Stimulated activated CD4-positive, alpha-beta T cell treated with anti-CD3 and anti-CD28 coated beads, Interleukin-4, amount 100 ng/mL, for 4 hours (primary cell): ENCODE data around the gene CALCOCO1.
A peak's percentile ranks its signal among the peaks of the same experiment; 100 is the strongest.

Experiments
- DNase-seq, 2 experiments: peaks; one replicate each; pipeline ENCODE4 v3.0.0-alpha.2; 2020

Gene CALCOCO1

GRCh38 chr12:53752192-53752601 lies 24.9 kb upstream of the CALCOCO1 start:
- no peak for DNase-seq

- peak; percentile 31 to 40 for DNase-seq
These were observed 24.3 kb upstream of the CALCOCO1 start, which contains the start of gene CISTR for GRCh38 chr12:53751336-53752191. Gene CISTR, minus strand, starts transcription at chr12:53751979.

- no peak for DNase-seq
These were observed 23.6 kb upstream of the CALCOCO1 start for GRCh38 chr12:53750812-53751335.

- no peak for DNase-seq
These were observed 22.9 kb upstream of the CALCOCO1 start for GRCh38 chr12:53749986-53750811.

GRCh38 chr12:53748072-53748840 lies 21.0 kb upstream of the CALCOCO1 start:
- DNase-seq = no peak

GRCh38 chr12:53747095-53747494 lies 19.8 kb upstream of the CALCOCO1 start:
- DNase-seq = no peak

GRCh38 chr12:53746592-53747092 lies 19.4 kb upstream of the CALCOCO1 start:
- peak; percentile 77 to 81 for DNase-seq

GRCh38 chr12:53744751-53745150 lies 17.5 kb upstream of the CALCOCO1 start:
- DNase-seq = no peak

GRCh38 chr12:53744130-53744441 lies 16.8 kb upstream of the CALCOCO1 start:
- no peak for DNase-seq

- DNase-seq = peak; percentile 39 to 58
These were observed 16.2 kb upstream of the CALCOCO1 start for GRCh38 chr12:53743266-53744129.

GRCh38 chr12:53740130-53740491 lies 12.9 kb upstream of the CALCOCO1 start:
- no peak for DNase-seq

GRCh38 chr12:53739214-53740129 lies 12.2 kb upstream of the CALCOCO1 start:
- no peak for DNase-seq

- DNase-seq = peak; percentile 43 to 46
These were observed 11.4 kb upstream of the CALCOCO1 start for GRCh38 chr12:53738406-53739213.

GRCh38 chr12:53737951-53738405 lies 10.7 kb upstream of the CALCOCO1 start:
- no peak for DNase-seq

GRCh38 chr12:53737093-53737808 lies 10.0 kb upstream of the CALCOCO1 start:
- no peak for DNase-seq

- DNase-seq = no peak
These were observed 9.3 kb upstream of the CALCOCO1 start for GRCh38 chr12:53736592-53736991.

GRCh38 chr12:53735556-53735955 lies 8.3 kb upstream of the CALCOCO1 start:
- no peak for DNase-seq

- no peak for DNase-seq
These were observed 7.2 kb upstream of the CALCOCO1 start for GRCh38 chr12:53734425-53734824.

- no peak for DNase-seq
These were observed 6.6 kb upstream of the CALCOCO1 start for GRCh38 chr12:53733807-53734200.
